ENCODE data around the gene PDX1. TPM values are rescaled to one million over a fixed set of nuclear protein-coding genes. Genes with fewer than 3 reads are reported as not detected.
"Not testable (repeated sequence)": the region's sequence is repeated elsewhere in the genome, so short reads cannot be mapped to it uniquely, and the experiment has no call there.

PDX1 gene
- total RNA-seq, 1 donor from 2014 or later = not detected

DNA sequence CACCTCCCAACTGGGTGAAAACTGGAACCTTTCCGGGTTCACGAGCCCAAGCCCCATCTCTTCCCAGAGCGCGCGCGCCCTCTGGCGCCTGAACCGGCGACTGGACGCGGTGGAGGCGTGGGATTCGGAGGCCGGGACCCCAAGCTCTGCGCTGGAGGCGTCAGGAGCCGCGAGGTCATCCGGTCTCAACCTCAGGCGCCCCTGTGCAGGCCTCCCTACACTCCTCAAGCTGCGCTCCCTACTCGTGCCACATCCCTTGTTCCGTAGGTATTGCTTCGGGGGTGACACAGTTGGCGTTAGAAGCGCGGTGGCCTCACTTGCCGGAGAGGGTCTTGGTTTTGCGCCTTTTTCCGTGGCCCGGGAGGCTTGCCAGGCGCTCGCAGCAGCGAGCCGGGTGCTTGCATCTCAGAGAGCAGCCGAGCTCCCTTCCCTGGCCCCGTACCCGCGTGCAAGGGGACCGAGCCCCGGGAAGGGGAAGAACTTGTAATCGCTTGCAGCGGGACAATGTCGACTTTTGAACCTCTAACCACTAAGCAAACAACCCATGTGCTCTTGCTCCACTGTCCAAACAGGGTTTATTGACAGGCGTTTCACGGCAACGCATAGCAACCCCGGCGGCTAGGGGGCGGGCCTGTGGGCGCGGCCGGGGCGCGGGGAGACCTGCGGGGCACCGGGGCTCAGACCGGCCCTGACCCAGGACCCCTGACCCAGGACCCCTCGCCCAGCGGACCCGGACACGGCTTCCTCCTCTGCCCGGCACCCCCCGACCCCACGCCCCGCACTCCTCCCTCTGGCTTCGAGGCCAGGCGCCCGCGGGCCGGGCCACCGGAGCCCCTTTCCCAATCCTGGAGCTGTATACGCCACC lies 40.8 kb downstream of the PDX1 start:
- TF ChIP-seq, protein P1, sequence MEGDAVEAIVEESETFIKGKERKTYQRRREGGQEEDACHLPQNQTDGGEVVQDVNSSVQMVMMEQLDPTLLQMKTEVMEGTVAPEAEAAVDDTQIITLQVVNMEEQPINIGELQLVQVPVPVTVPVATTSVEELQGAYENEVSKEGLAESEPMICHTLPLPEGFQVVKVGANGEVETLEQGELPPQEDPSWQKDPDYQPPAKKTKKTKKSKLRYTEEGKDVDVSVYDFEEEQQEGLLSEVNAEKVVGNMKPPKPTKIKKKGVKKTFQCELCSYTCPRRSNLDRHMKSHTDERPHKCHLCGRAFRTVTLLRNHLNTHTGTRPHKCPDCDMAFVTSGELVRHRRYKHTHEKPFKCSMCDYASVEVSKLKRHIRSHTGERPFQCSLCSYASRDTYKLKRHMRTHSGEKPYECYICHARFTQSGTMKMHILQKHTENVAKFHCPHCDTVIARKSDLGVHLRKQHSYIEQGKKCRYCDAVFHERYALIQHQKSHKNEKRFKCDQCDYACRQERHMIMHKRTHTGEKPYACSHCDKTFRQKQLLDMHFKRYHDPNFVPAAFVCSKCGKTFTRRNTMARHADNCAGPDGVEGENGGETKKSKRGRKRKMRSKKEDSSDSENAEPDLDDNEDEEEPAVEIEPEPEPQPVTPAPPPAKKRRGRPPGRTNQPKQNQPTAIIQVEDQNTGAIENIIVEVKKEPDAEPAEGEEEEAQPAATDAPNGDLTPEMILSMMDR (IDR thresholded peaks at IDR 0.05; ENCODE audit: insufficient read depth, low read length, poor library complexity, severe bottlenecking) = peak; percentile 38
- DNase-seq (ENCODE audit: low read depth) = no peak
- Histone ChIP-seq H3K27me3 (ENCODE audit: control insufficient read depth, insufficient read depth, low read length) (peaks cover 70% of the 10 kb centered on the region), H3K36me3 (ENCODE audit: control insufficient read depth, insufficient read depth, low read length) (no peaks in the 10 kb centered on the region), H3K4me3 (ENCODE audit: low read depth, low read length) (no peak overlapping the region)

DNA sequence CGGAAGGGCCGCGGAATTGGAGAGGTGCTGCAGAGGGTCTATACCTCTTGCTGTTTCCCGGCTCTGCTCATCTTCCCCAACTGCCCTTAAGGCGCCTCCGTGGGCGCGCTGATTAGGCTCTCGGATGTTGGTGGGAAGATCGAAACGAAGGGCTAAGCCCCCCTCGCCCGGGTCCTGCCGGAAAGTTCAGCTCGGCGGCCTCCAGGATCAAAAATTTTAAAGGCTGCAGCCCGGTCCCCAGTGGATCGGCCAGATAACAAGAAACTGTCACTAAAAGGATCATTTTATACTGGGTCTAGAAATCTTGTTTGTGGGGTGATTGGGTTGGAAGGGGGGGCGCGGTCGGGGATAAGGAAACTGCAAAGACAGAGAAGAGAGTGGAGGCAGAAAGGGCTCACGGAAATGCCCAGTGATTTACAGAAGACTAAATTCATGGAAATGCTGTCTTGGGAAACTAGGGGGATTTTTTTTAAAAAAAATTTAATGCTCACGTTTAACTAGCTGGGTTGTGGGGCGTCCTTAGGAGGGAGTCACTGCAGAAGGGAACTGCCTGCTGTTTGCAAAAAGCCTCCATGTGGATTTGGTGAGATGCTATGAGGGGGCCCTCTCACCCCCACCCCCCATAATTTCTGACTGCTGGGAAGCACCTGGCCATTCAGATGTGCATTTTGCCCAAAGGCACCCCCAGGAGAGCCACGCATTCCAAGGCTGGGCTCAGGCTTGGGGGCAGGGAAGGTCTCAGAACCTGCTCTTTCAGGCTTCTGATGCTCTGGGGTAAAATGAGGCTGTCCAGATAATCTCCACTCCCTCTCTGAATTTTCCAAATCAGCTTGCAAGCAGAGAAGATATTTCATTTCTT lies 41.7 kb downstream of the PDX1 start:
- no peak overlapping the region for H3K4me3 ChIP-seq (ENCODE audit: low read depth, low read length)
- peaks cover 75% of the 10 kb centered on the region for H3K27me3 ChIP-seq (ENCODE audit: control insufficient read depth, insufficient read depth, low read length)
- DNase-seq (ENCODE audit: low read depth) = no peak
- H3K36me3 ChIP-seq (ENCODE audit: control insufficient read depth, insufficient read depth, low read length) = no peaks in the 10 kb centered on the region
- TF ChIP-seq, protein P1 (IDR thresholded peaks at IDR 0.05; ENCODE audit: insufficient read depth, low read length, poor library complexity, severe bottlenecking) = no peak

DNA sequence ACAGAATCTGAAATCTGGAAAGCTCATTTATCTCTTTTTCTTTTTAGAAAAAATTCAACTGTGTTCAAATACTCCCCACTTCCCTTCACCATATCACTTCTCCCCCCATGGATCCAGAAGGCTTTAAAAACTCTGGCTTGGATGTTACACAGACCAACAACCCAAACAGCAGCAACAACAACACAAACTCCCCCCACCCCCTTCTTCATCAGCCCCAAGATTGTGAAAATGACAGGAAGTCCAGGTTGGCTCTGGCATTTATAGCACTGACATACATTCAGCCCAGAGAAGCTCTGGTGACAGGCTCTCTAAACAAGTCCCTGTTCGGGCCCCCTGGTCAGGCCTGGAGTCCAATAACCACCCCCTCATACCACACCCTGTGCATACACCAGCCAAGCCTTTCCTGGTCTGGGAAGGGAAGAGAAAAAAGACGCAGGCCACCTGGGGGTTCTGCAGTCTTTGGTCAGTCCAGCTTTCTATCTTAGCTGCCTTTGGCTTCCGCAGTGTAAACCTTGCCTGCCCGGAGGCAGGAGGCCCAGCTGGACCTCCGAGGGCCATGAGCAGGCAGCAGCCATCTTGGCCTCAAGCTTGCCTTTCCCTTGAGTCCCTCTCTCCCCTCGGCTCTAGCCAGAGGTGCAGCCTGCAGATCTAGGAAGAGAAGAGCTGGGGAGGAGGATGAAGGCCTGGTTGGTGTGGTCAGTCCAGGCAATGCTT lies 42.5 kb downstream of the PDX1 start:
- Histone ChIP-seq H3K36me3 (ENCODE audit: control insufficient read depth, insufficient read depth, low read length) (no peaks in the 10 kb centered on the region), H3K4me3 (ENCODE audit: low read depth, low read length) (no peak overlapping the region), H3K27me3 (ENCODE audit: control insufficient read depth, insufficient read depth, low read length) (peaks cover 80% of the 10 kb centered on the region)
- TF ChIP-seq, protein P1 (IDR thresholded peaks at IDR 0.05; ENCODE audit: insufficient read depth, low read length, poor library complexity, severe bottlenecking) = no peak
- no peak for DNase-seq (ENCODE audit: low read depth)

DNA sequence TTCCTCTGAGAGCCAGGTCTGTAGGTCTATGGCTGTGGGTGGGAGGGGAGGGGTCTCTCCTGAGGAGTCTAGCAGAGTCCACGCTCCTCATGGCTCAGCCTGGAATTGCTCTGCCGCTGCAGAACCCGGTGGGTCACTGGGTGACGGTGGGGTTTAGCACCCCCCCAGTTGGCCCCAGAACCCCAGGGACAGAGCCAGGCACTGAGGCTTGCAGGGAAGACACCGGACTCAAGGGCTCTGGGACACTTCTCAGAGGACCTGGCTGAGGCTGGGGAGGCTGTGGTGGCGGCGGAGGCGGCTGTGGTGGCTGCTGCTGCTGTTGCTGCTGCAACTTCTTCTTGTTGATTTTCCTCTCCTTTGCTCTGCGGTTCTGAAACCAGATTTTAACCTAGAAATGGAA lies 43.2 kb downstream of the PDX1 start:
- Histone ChIP-seq H3K4me3 (ENCODE audit: low read depth, low read length) (no peak overlapping the region), H3K27me3 (ENCODE audit: control insufficient read depth, insufficient read depth, low read length) (peaks cover 84% of the 10 kb centered on the region), H3K36me3 (ENCODE audit: control insufficient read depth, insufficient read depth, low read length) (no peaks in the 10 kb centered on the region)
- TF ChIP-seq, protein P1 (IDR thresholded peaks at IDR 0.05; ENCODE audit: insufficient read depth, low read length, poor library complexity, severe bottlenecking) = no peak
- no peak for DNase-seq (ENCODE audit: low read depth)

DNA sequence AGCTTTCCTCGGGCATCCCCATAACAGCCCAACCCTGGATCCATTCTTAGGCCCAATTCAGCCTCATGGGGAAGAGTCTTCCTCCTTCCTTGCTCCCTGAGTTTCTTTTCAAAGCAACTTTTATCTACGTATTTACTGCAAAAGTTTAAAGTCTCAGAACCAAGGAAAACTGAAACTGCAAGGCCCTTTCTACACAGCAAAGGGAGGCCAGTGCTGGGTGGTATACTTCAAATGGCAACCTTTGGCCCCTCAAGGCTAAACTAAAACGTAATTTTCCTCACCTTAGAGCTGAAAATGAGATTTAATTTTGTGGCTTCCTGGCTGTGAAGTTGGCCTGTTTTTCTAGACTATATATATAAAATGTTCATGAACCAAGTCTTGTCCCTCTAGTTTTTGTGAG lies 43.7 kb downstream of the PDX1 start:
- Histone ChIP-seq H3K36me3 (ENCODE audit: control insufficient read depth, insufficient read depth, low read length) (no peaks in the 10 kb centered on the region), H3K27me3 (ENCODE audit: control insufficient read depth, insufficient read depth, low read length) (peaks cover 89% of the 10 kb centered on the region), H3K4me3 (ENCODE audit: low read depth, low read length) (no peak overlapping the region)
- TF ChIP-seq, protein P1 (IDR thresholded peaks at IDR 0.05; ENCODE audit: insufficient read depth, low read length, poor library complexity, severe bottlenecking) = no peak
- DNase-seq (ENCODE audit: low read depth) = no peak

DNA sequence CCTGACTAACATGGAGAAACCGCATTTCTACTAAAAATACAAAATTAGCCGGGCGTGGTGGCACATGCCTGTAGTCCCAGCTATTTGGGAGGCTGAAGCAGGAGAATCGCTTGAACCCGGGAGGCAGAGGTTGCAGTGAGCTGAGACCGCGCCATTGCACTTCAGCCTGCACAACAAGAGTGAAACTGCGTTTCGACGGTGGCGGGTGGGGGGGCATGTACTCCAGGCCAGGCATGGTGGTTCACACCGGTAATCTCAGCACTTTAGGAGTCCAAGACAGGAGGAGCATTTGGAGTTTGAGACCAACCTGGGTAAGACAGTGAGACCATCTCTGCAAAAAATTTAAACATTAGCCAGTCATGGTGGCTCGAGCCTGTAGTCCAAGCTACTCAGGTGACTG lies 44.4 kb downstream of the PDX1 start:
- peaks cover 91% of the 10 kb centered on the region for H3K27me3 ChIP-seq (ENCODE audit: control insufficient read depth, insufficient read depth, low read length)
- H3K36me3 ChIP-seq (ENCODE audit: control insufficient read depth, insufficient read depth, low read length); H3K4me3 ChIP-seq (ENCODE audit: low read depth, low read length); DNase-seq (ENCODE audit: low read depth): not testable (repeated sequence)

All from kidney epithelial cell (primary cell).